GM21360 (cell line): ENCODE measurements around the gene MRPL55.

Source experiments
- ATAC-seq: cut with Tn5 transposase; IDR thresholded peaks from one replicate; pipeline ENCODE4 v1.9.1; 2021; ENCODE audit warnings: mild to moderate bottlenecking, moderate library complexity; ENCODE audit not compliant: unreplicated experiment

Gene MRPL55

GRCh38 chr1:228109073-228109961 lies at the start of gene MRPL55:
Gene MRPL55 (minus strand): TSS chr1:228109299. CDS start chr1:228108260, 1,039 bp downstream.
- ATAC-seq, result peak; percentile 82

GRCh38 chr1:228158151-228159007 lies 49.3 kb upstream of the MRPL55 start:
- no peak for ATAC-seq

- no peak for ATAC-seq
Measured at GRCh38 chr1:228157729-228158126, 48.6 kb upstream of the MRPL55 start.

GRCh38 chr1:228156941-228157728 lies 48.0 kb upstream of the MRPL55 start:
- no peak for ATAC-seq

GRCh38 chr1:228156515-228156881 lies 47.4 kb upstream of the MRPL55 start:
- ATAC-seq, result no peak

- no peak for ATAC-seq
Measured at GRCh38 chr1:228155596-228156514, 46.8 kb upstream of the MRPL55 start.

GRCh38 chr1:228154670-228155571 lies 45.8 kb upstream of the MRPL55 start:
- no peak for ATAC-seq

GRCh38 chr1:228154021-228154669 lies 45.0 kb upstream of the MRPL55 start:
- ATAC-seq, result no peak

GRCh38 chr1:228152918-228153258 lies 43.8 kb upstream of the MRPL55 start:
- no peak for ATAC-seq

GRCh38 chr1:228152097-228152917 lies 43.2 kb upstream of the MRPL55 start:
- no peak for ATAC-seq

- no peak for ATAC-seq
Measured at GRCh38 chr1:228151180-228151925, 42.3 kb upstream of the MRPL55 start.

- no peak for ATAC-seq
Measured at GRCh38 chr1:228150461-228151179, 41.5 kb upstream of the MRPL55 start.

GRCh38 chr1:228150120-228150460 lies 41.0 kb upstream of the MRPL55 start:
- no peak for ATAC-seq

GRCh38 chr1:228149406-228150119 lies 40.5 kb upstream of the MRPL55 start, which contains the start of gene GJC2:
Gene GJC2 (plus strand): TSS chr1:228149930. CDS start chr1:228157759, 7,829 bp downstream.
- no peak for ATAC-seq

- ATAC-seq, result no peak
Measured at GRCh38 chr1:228148935-228149405, 39.9 kb upstream of the MRPL55 start.
